Keratinocyte (primary cell): ENCODE results near the gene PIM2. TPM values are rescaled to one million over a fixed set of nuclear protein-coding genes. Genes with fewer than 3 reads are reported as not detected.

ENCODE experiments used
- DNase-seq: peaks from one replicate; pipeline ENCODE4 v3.0.0-alpha.2; 2011; ENCODE audit warnings: low read depth, missing footprints, low spot score
- FAIRE-seq: peaks from 2 replicates; lab custom pipeline; 2011; peaks lifted over from hg19 to GRCh38; lab: Jason Lieb, UNC
- H2AFZ ChIP-seq: 2 replicates; pipeline ENCODE4 v1.6.0; 2012; ENCODE audit warnings: low read length, control low read depth, inconsistent platforms; ENCODE audit not compliant: control insufficient read depth
- H3K27ac ChIP-seq: 2 replicates; pipeline ENCODE4 v1.5.1; 2011; ENCODE audit warnings: low read length; ENCODE audit not compliant: control insufficient read depth, insufficient read depth
- H3K27me3 ChIP-seq: 3 replicates; pipeline ENCODE4 v1.6.0; 2011; ENCODE audit warnings: low read length; ENCODE audit not compliant: control insufficient read depth, insufficient read depth; ENCODE audit errors: extremely low read depth
- H3K36me3 ChIP-seq, 2 experiments: 2 replicates in 1 of 2; 3 replicates in 1 of 2; pipeline ENCODE4 v1.5.1; 2011; ENCODE audit warnings: low read length in 2 of 2, mild to moderate bottlenecking in 1 of 2; ENCODE audit not compliant: control insufficient read depth in 2 of 2, insufficient read depth in 2 of 2; ENCODE audit errors: extremely low read depth in 1 of 2
- H3K4me1 ChIP-seq: 3 replicates; pipeline ENCODE4 v1.5.1; 2011; ENCODE audit warnings: low read length; ENCODE audit not compliant: control insufficient read depth, insufficient read depth; ENCODE audit errors: extremely low read depth
- H3K4me2 ChIP-seq: 3 replicates; pipeline ENCODE4 v1.6.0; 2011; ENCODE audit warnings: low read depth, low read length; ENCODE audit not compliant: control insufficient read depth, insufficient read depth; ENCODE audit errors: extremely low read depth
- H3K4me3 ChIP-seq, 3 experiments: fragments of 200-600 bp in 1 of 3; sonication (generic) in 1 of 3; 2 replicates in 2 of 3; 3 replicates in 1 of 3; pipeline ENCODE4 v1.5.1; 2011 to 2016; ENCODE audit warnings: low read length in 3 of 3, mild to moderate bottlenecking in 3 of 3, control low read depth in 2 of 3, inconsistent platforms in 1 of 3, low read depth in 1 of 3, mixed read lengths in 1 of 3, mixed run types in 1 of 3, moderate library complexity in 1 of 3; ENCODE audit not compliant: control insufficient read depth in 2 of 3, insufficient read depth in 2 of 3; ENCODE audit errors: extremely low read depth in 1 of 3
- H3K79me2 ChIP-seq: 2 replicates; pipeline ENCODE4 v1.6.0; 2012; ENCODE audit warnings: low read length; ENCODE audit not compliant: control insufficient read depth, insufficient read depth
- H3K9ac ChIP-seq: 3 replicates; pipeline ENCODE4 v1.6.0; 2011; ENCODE audit warnings: low read length; ENCODE audit not compliant: control insufficient read depth, insufficient read depth; ENCODE audit errors: extremely low read depth
- H3K9me1 ChIP-seq: 3 replicates; pipeline ENCODE4 v1.6.0; 2011; ENCODE audit warnings: low read length; ENCODE audit not compliant: control insufficient read depth, insufficient read depth; ENCODE audit errors: extremely low read depth
- H3K9me3 ChIP-seq: 2 replicates; pipeline ENCODE4 v1.5.1; 2012; ENCODE audit warnings: low read depth, low read length; ENCODE audit not compliant: control insufficient read depth
- H4K20me1 ChIP-seq: 3 replicates; pipeline ENCODE4 v1.6.0; 2011; ENCODE audit warnings: low read length; ENCODE audit not compliant: control insufficient read depth, insufficient read depth; ENCODE audit errors: extremely low read depth
- EZH2 ChIP-seq: IDR thresholded peaks from one replicate; pipeline ENCODE4 v1.6.1; 2012; ENCODE audit warnings: inconsistent platforms, mild to moderate bottlenecking, low read length, moderate library complexity
- dilution Hi-C: fragments of 300-500 bp; cut with MboI; formaldehyde crosslinking; loops from one replicate; pipeline ENCODE4 v1.7.0; 2020; ENCODE audit warnings: low sequenced_read_pairs; ENCODE audit not compliant: extremely low pct_ligation_motif_present
- polyA plus RNA-seq, 5 experiments: library from polyadenylated mRNA; depleted of rRNA in 3 of 5; stranded (reverse) in 3 of 5; stranded (forward) in 1 of 5; unstranded in 1 of 5; fragments of >200 nt; gene quantifications; 1 replicate in 1 of 5; 2 replicates in 3 of 5; 3 replicates in 1 of 5; pipeline versions ENCODE4 v1.2.1 to v1.2.3, GENCODE V29; 2011 to 2012; ENCODE audit warnings: missing spikeins in 2 of 5, low read depth in 1 of 5, low replicate concordance in 1 of 5
- TF ChIP-seq, protein P1 (sequence below), 3 experiments: IDR thresholded peaks in 1 of 3; conservative IDR thresholded peaks in 1 of 3; optimal IDR thresholded peaks in 1 of 3; 2 replicates in 2 of 3; 3 replicates in 1 of 3; pipeline versions ENCODE3 to v1.5.1; 2011; ENCODE audit warnings: low read length in 3 of 3, mild to moderate bottlenecking in 3 of 3, moderate library complexity in 2 of 3, control low read depth in 1 of 3, inconsistent platforms in 1 of 3; ENCODE audit not compliant: insufficient read depth in 2 of 3; ENCODE audit errors: extremely low read depth in 1 of 3

PIM2 gene
- polyA plus RNA-seq, 1 donor (not counting 4 experiments of a cell fraction or from before 2014, with no cell fraction given) = 9.9 TPM

DNA sequence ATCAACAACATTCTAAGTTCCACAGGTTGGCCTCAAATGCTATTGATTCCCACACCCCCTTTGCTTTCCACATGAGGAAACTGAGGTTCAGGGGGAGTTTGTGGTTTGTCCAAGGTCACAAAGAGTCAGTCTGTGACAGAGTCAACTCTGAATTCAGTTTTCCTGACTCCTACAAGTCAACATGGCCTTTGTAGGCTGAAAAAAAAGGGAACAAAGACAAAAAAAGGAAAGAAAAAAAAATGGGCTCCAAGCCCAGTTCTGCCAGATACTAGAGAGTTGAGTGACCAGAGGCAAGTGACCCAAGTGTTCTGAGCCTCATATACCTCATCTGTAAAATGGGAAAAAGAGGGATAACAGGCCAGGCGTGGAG, 16.5 kb upstream of the PIM2 start:
- no peaks in the 10 kb centered on the region for H3K9me1 ChIP-seq
- H3K79me2 ChIP-seq = peaks cover 13% of the 10 kb centered on the region
- no peaks in the 10 kb centered on the region for H3K27me3 ChIP-seq
- no peak for DNase-seq
- H3K9ac ChIP-seq = no peak overlapping the region
- no peak for FAIRE-seq
- H3K4me3 ChIP-seq = no peak overlapping the region
- no peaks in the 10 kb centered on the region for H3K9me3 ChIP-seq
- no peaks in the 10 kb centered on the region for H3K4me1 ChIP-seq
- no peak overlapping the region for H3K4me2 ChIP-seq
- dilution Hi-C loops = no loop called here
- H3K36me3 ChIP-seq = peaks cover 3 to 4% of the 10 kb centered on the region in 2 experiments
- no peak overlapping the region for H3K27ac ChIP-seq
- TF ChIP-seq, protein P1, sequence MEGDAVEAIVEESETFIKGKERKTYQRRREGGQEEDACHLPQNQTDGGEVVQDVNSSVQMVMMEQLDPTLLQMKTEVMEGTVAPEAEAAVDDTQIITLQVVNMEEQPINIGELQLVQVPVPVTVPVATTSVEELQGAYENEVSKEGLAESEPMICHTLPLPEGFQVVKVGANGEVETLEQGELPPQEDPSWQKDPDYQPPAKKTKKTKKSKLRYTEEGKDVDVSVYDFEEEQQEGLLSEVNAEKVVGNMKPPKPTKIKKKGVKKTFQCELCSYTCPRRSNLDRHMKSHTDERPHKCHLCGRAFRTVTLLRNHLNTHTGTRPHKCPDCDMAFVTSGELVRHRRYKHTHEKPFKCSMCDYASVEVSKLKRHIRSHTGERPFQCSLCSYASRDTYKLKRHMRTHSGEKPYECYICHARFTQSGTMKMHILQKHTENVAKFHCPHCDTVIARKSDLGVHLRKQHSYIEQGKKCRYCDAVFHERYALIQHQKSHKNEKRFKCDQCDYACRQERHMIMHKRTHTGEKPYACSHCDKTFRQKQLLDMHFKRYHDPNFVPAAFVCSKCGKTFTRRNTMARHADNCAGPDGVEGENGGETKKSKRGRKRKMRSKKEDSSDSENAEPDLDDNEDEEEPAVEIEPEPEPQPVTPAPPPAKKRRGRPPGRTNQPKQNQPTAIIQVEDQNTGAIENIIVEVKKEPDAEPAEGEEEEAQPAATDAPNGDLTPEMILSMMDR (optimal IDR thresholded peaks at IDR 0.05 in 1 of 3, IDR thresholded peaks at IDR 0.05 in 1 of 3, conservative IDR thresholded peaks at IDR 0.05 in 1 of 3; ENCODE audit: extremely low read depth in 1 of 3, insufficient read depth in 2 of 3, low read length in 3 of 3) = no peak
- no peak for TF ChIP-seq EZH2
- no peak overlapping the region for H2AFZ ChIP-seq
- H4K20me1 ChIP-seq = no peaks in the 10 kb centered on the region

DNA sequence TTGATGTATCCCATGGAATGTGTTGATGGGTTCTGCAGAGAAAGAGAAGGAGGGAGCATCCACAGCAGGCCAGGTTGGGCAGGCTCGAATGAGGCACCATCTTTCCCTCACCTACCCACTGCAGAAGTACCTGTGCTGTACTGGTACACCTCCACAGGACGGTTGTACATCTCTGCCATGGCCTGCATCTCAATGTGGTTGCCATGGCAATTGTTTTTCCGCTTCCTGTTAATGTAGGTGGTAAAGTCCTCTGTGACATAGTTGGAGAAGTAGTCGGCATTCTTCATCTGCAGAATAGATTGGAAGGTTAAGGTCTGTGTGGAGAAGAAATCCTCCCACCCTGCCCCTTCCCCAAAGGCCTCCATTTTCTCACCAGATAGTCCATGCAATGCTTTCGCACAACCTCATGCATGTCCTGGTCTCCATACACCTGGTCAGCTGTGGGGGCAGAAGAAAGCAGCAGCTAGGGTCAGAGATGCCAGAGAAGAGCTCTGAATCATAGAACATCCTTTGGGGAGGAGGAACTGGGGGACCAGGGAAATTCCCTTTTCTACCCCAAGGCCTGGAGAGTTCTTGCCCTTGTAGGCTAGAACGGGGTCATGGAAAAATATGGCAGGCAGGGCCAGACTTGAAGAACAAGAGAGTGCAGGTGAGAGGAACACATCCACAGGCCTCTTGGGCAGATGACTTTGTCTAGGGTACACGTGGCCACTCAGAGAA, 15.9 kb upstream of the PIM2 start:
- Histone ChIP-seq H3K36me3 (peaks cover under 1 to 4% of the 10 kb centered on the region in 2 experiments), H3K79me2 (peaks cover 7% of the 10 kb centered on the region), H3K9me1 (no peaks in the 10 kb centered on the region), H3K9me3 (no peaks in the 10 kb centered on the region), H3K27me3 (no peaks in the 10 kb centered on the region), H3K27ac (no peak overlapping the region), H3K4me1 (no peaks in the 10 kb centered on the region), H3K4me3 (no peak overlapping the region), H2AFZ (no peak overlapping the region), H4K20me1 (no peaks in the 10 kb centered on the region), H3K4me2 (no peak overlapping the region), H3K9ac (no peak overlapping the region)
- DNase-seq (no peak), FAIRE-seq (no peak)
- dilution Hi-C loops = no loop called here
- TF ChIP-seq EZH2 = no peak
- TF ChIP-seq, protein P1 (optimal IDR thresholded peaks at IDR 0.05 in 1 of 3, IDR thresholded peaks at IDR 0.05 in 1 of 3, conservative IDR thresholded peaks at IDR 0.05 in 1 of 3; ENCODE audit: extremely low read depth in 1 of 3, insufficient read depth in 2 of 3, low read length in 3 of 3) = no peak
